T-cell (primary cell): ENCODE results near the gene SH2D3C. TPM values are rescaled to one million over a fixed set of nuclear protein-coding genes. Genes with fewer than 3 reads are reported as not detected.

ENCODE experiments used
- ATAC-seq, 4 experiments: fragments of 200-7000 bp in 3 of 4; fragments of 150-1000 bp in 1 of 4; cut with Tn5 transposase; replicated peaks in 1 of 4; 1 replicate in 3 of 4; 2 replicates in 1 of 4; pipeline ENCODE4 v1.10.0; 2021; ENCODE audit warnings: moderate library complexity in 3 of 4, mild to moderate bottlenecking in 2 of 4, moderate number of reproducible peaks in 1 of 4
- CTCF ChIA-PET, 2 donors: fragments of 300-600 bp; sonication (Branson Sonifier 250); formaldehyde crosslinking; loops; one replicate each; lab custom pipeline; 2022; ENCODE audit warnings: antibody characterized with exemption in 2 of 2; lab: Charles Lee
- POLR2A ChIA-PET, 2 donors: fragments of 300-600 bp; sonication (Branson Sonifier 250); formaldehyde crosslinking; loops; one replicate each; lab custom pipeline; 2022; ENCODE audit warnings: antibody characterized with exemption in 2 of 2; lab: Charles Lee
- DNase-seq, 35 experiments: peaks; one replicate each; pipeline versions ENCODE4 v3.0.0 to v3.0.0-alpha.2; 2013 to 2023
- H3K27ac ChIP-seq: one replicate; pipeline ENCODE4 v1.5.1; 2013; ENCODE audit warnings: low read length
- H3K27me3 ChIP-seq, 2 experiments: replicated peaks in 1 of 2; 1 replicate in 1 of 2; 2 replicates in 1 of 2; pipeline versions ENCODE4 v1.6.1 to v1.7.0; 2013; ENCODE audit warnings: low read length in 1 of 2, mixed read lengths in 1 of 2; ENCODE audit not compliant: control insufficient read depth in 2 of 2, insufficient read depth in 2 of 2; ENCODE audit errors: extremely low read depth in 1 of 2
- H3K36me3 ChIP-seq, 2 donors: 1 replicate in 1 of 2; 2 replicates in 1 of 2; pipeline versions ENCODE4 v1.6.1 to v1.7.0; 2013; ENCODE audit warnings: low read length in 1 of 2; ENCODE audit not compliant: control insufficient read depth in 2 of 2, insufficient read depth in 1 of 2; ENCODE audit errors: extremely low read depth in 1 of 2
- H3K4me1 ChIP-seq, 2 experiments: 1 replicate in 1 of 2; 2 replicates in 1 of 2; pipeline versions ENCODE4 v1.6.1 to v1.7.0; 2013; ENCODE audit warnings: low read length in 2 of 2, mixed read lengths in 1 of 2; ENCODE audit not compliant: insufficient read depth in 2 of 2, control insufficient read depth in 1 of 2; ENCODE audit errors: extremely low read depth in 1 of 2
- H3K4me3 ChIP-seq, 2 donors: 1 replicate in 1 of 2; 2 replicates in 1 of 2; pipeline versions ENCODE4 v1.5.1 to v1.7.0; 2013; ENCODE audit warnings: mild to moderate bottlenecking in 2 of 2, low read length in 1 of 2, moderate library complexity in 1 of 2; ENCODE audit not compliant: control insufficient read depth in 1 of 2; ENCODE audit errors: extremely low read depth in 1 of 2
- H3K9me3 ChIP-seq: 2 replicates; pipeline ENCODE4 v1.7.0; 2013
- H3K27ac Mint-ChIP-seq, 2 donors: one replicate each; pipeline ENCODE4 v1.8.0; 2020 to 2021; ENCODE audit warnings: mild to moderate bottlenecking in 2 of 2, mixed read lengths in 2 of 2
- H3K27me3 Mint-ChIP-seq, 2 donors: one replicate each; pipeline ENCODE4 v1.8.0; 2021 to 2022; ENCODE audit warnings: mixed read lengths in 2 of 2
- H3K36me3 Mint-ChIP-seq: one replicate; pipeline ENCODE4 v1.8.0; 2021; ENCODE audit warnings: mixed read lengths
- H3K4me1 Mint-ChIP-seq, 3 donors: one replicate each; pipeline ENCODE4 v1.8.0; 2020 to 2022; ENCODE audit warnings: mixed read lengths in 3 of 3, mild to moderate bottlenecking in 1 of 3
- H3K4me3 Mint-ChIP-seq, 3 donors: one replicate each; pipeline ENCODE4 v1.8.0; 2020 to 2022; ENCODE audit warnings: mild to moderate bottlenecking in 3 of 3, mixed read lengths in 3 of 3, moderate library complexity in 3 of 3
- H3K9me3 Mint-ChIP-seq, 3 donors: one replicate each; pipeline ENCODE4 v1.8.0; 2020 to 2022; ENCODE audit warnings: mixed read lengths in 3 of 3
- WGBS: methylation state at CpG from one replicate; pipeline ENCODE4 v1.1.5; 2013; ENCODE audit warnings: missing lambda C conversion rate; ENCODE audit not compliant: insufficient coverage; 5-methylcytosine and 5-hydroxymethylcytosine counted together
- total RNA-seq, 35 experiments: library from RNA in 6 of 35; stranded (reverse) in 6 of 35; fragments of 120-200 nt in 1 of 35; gene quantifications; one replicate each; pipeline versions ENCODE4 v1.2.1 to v1.2.4 and lab custom pipeline; 2013 to 2026

The SH2D3C gene
- total RNA-seq, 5 donors from 2014 or later (not counting 1 experiment from before 2014, with no cell fraction given): 31.6 to 48.7 (median 47.7) TPM

DNA sequence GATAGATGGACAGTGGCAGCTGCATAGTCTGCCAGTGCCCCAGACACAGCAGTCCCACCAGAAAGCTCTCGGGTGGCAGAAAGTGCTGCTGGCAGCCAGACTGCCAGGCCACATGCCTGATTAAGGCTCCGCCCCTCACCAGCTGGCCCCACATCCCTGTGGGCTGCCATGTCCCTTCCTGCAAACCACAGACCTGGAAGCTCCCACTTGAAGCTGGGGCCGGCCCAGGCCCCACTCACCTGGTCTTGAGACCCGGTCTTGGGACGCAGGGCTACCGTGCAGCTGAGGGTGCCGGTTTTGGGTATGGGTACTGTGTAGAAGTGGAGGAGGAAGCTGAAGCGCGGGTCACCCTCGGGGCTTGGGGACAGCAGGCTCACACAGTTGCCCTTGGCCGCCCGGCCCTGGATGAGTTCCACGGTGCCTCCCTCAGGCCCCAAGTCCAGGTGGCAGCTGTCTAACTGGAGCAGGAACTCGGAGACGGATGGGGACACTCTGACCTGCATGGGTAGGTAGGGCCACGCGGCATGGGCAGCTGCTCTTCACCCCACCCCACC, 39.5 kb upstream of the SH2D3C start:
- Histone ChIP-seq H3K4me3 (no peak overlapping the region), H3K36me3 (peaks cover 33 to 41% of the 10 kb centered on the region in 2 donors), H3K4me1 (no peaks in the 10 kb centered on the region), H3K27ac (no peak overlapping the region), H3K27me3 (no peaks in the 10 kb centered on the region), H3K9me3 (no peaks in the 10 kb centered on the region)
- ATAC-seq (peak in 1 of 4 experiments; percentile 25), DNase-seq (no peak)
- peaks cover 15% of the 10 kb centered on the region for H3K36me3 Mint-ChIP-seq
- no peaks in the 10 kb centered on the region for H3K27me3 Mint-ChIP-seq
- CTCF ChIA-PET: no interaction called here
- no peak overlapping the region for H3K4me3 Mint-ChIP-seq
- no peaks in the 10 kb centered on the region for H3K9me3 Mint-ChIP-seq
- H3K4me1 Mint-ChIP-seq: no peaks in the 10 kb centered on the region
- peak overlapping the region; percentile 23 to 36 for H3K27ac Mint-ChIP-seq
- POLR2A ChIA-PET: no interaction called here
- whole genome bisulfite sequencing: 93% methylated on average over 15 of the region's 17 CpGs

GRCh38 chr9:127816728-127817127, 38.3 kb upstream of the SH2D3C start:
- Histone ChIP-seq H3K9me3 (no peaks in the 10 kb centered on the region), H3K4me1 (no peaks in the 10 kb centered on the region), H3K27me3 (no peaks in the 10 kb centered on the region), H3K4me3 (no peak overlapping the region), H3K27ac (no peak overlapping the region), H3K36me3 (peaks cover 40 to 52% of the 10 kb centered on the region in 2 donors)
- 97% methylated on average over 6 of the region's 8 CpGs for WGBS
- CTCF ChIA-PET: no interaction called here
- ATAC-seq (no peak), DNase-seq (no peak)
- peaks cover 22% of the 10 kb centered on the region for H3K36me3 Mint-ChIP-seq
- POLR2A ChIA-PET: no interaction called here
- H3K9me3 Mint-ChIP-seq: no peaks in the 10 kb centered on the region
- no peak overlapping the region for H3K4me3 Mint-ChIP-seq
- H3K4me1 Mint-ChIP-seq: no peaks in the 10 kb centered on the region
- H3K27me3 Mint-ChIP-seq: no peaks in the 10 kb centered on the region
- peak overlapping the region in 1 of 2 donors; percentile 64 for H3K27ac Mint-ChIP-seq

- CTCF ChIA-PET: no interaction called here
- no peaks in the 10 kb centered on the region for H3K4me1 ChIP-seq
Measured at GRCh38 chr9:127816362-127816725, 37.9 kb upstream of the SH2D3C start.

GRCh38 chr9:127815512-127816361, 37.3 kb upstream of the SH2D3C start:
- no peaks in the 10 kb centered on the region for H3K4me1 ChIP-seq
- DNase-seq (no peak), ATAC-seq (no peak)
- WGBS: 95% methylated on average over 24 of the region's 33 CpGs
- no peak overlapping the region for H3K4me3 ChIP-seq
- Mint-ChIP-seq H3K4me1 (no peaks in the 10 kb centered on the region), H3K4me3 (no peak overlapping the region), H3K27me3 (no peaks in the 10 kb centered on the region), H3K27ac (no peak overlapping the region), H3K36me3 (peaks cover 23% of the 10 kb centered on the region), H3K9me3 (no peaks in the 10 kb centered on the region)
- ChIA-PET POLR2A (no interaction called here), CTCF (no interaction called here)
- peaks cover 40 to 58% of the 10 kb centered on the region in 2 donors for H3K36me3 ChIP-seq
- no peaks in the 10 kb centered on the region for H3K27me3 ChIP-seq
- no peaks in the 10 kb centered on the region for H3K9me3 ChIP-seq
- H3K27ac ChIP-seq: no peak overlapping the region

More at GRCh38 chr9:127816362-127816725, 37.9 kb upstream of the SH2D3C start:
- no peak overlapping the region for H3K4me3 ChIP-seq
- no peaks in the 10 kb centered on the region for H3K27me3 ChIP-seq
- peaks cover 40 to 55% of the 10 kb centered on the region in 2 donors for H3K36me3 ChIP-seq
- no peak for ATAC-seq
- no peaks in the 10 kb centered on the region for H3K27me3 Mint-ChIP-seq
- DNase-seq: no peak
- no peak overlapping the region for H3K27ac Mint-ChIP-seq
- no peaks in the 10 kb centered on the region for H3K9me3 Mint-ChIP-seq
- no peaks in the 10 kb centered on the region for H3K4me1 Mint-ChIP-seq
- no peaks in the 10 kb centered on the region for H3K9me3 ChIP-seq
- POLR2A ChIA-PET: no interaction called here
- no CpG with 5 or more reads among the region's 3 CpGs for WGBS
- H3K27ac ChIP-seq: no peak overlapping the region
- H3K36me3 Mint-ChIP-seq: peaks cover 23% of the 10 kb centered on the region
- H3K4me3 Mint-ChIP-seq: no peak overlapping the region

DNA sequence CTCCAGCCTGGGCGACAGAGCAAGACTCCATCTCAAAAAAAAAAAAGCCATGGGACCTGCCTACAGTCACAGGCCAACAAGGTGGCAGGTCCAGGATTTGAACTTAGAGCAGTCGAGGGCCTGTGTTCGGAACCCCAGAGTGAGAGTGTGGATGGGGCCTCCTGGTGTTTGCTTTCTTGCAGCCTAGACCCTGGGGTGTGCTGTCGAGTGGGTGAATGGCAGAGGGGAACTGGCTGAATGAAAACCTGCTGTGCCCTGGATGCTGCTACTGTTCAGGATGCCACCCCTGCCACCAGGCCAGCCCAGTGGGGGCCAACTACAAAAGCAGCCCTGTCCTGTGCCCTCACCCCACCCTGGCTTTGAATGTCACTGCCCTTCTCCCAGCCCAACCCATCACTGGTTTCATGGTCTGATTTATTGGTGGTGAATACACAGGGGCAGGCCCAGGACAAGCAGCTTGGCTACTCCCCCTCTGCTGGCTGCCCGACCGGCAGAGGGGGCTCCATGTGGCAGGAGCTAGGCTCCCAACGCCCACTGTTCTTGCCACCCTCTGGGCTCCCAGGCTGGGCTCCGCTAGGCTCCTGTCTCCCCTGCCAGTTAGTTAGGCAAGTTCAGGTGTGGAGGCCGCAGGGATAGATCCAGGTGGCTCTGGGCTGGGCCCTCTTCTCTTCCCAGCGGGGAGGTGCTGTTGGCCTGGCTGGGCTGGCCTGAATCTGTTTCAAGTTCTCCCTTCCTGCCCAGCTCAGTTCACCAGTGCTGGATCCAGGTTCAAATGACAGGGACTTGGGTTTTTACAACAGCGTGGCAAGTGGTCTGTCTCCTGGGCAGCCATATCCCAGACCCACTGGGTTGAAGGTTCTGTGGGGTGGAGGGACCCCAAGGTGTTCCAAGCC, 36.4 kb upstream of the SH2D3C start:
- Mint-ChIP-seq H3K36me3 (peaks cover 27% of the 10 kb centered on the region), H3K4me3 (no peak overlapping the region), H3K4me1 (no peaks in the 10 kb centered on the region), H3K27ac (no peak overlapping the region), H3K27me3 (no peaks in the 10 kb centered on the region), H3K9me3 (no peaks in the 10 kb centered on the region)
- Histone ChIP-seq H3K27ac (no peak overlapping the region), H3K4me3 (no peak overlapping the region), H3K36me3 (peaks cover 40 to 66% of the 10 kb centered on the region in 2 donors), H3K27me3 (no peaks in the 10 kb centered on the region), H3K4me1 (no peaks in the 10 kb centered on the region), H3K9me3 (no peaks in the 10 kb centered on the region)
- CTCF ChIA-PET: no interaction called here
- WGBS: 99% methylated on average over 9 of the region's 11 CpGs
- POLR2A ChIA-PET: no interaction called here
- DNase-seq: no peak
- no peak for ATAC-seq

DNA sequence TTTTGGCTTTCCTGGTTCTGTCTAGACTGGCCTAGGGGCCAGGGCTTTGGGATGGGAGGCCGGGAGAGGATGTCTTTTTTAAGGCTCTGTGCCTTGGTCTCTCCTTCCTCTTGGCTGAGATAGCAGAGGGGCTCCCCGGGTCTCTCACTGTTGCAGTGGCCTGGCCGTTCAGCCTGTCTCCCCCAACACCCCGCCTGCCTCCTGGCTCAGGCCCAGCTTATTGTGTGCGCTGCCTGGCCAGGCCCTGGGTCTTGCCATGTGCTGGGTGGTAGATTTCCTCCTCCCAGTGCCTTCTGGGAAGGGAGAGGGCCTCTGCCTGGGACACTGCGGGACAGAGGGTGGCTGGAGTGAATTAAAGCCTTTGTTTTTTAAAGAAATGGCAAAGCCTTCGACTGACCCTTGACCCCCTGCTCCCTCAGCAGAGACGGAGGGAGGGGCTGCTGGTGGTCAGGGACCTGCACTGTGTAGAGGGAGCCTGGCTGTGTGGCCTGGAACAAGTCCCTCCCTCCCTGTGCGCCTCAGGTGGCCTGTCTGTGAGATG, 35.3 kb upstream of the SH2D3C start:
- Mint-ChIP-seq H3K4me3 (no peak overlapping the region), H3K27me3 (no peaks in the 10 kb centered on the region), H3K4me1 (no peaks in the 10 kb centered on the region), H3K36me3 (peaks cover 29% of the 10 kb centered on the region), H3K27ac (no peak overlapping the region), H3K9me3 (no peaks in the 10 kb centered on the region)
- no peaks in the 10 kb centered on the region for H3K27me3 ChIP-seq
- no peaks in the 10 kb centered on the region for H3K9me3 ChIP-seq
- no peaks in the 10 kb centered on the region for H3K4me1 ChIP-seq
- DNase-seq (no peak), ATAC-seq (no peak)
- H3K4me3 ChIP-seq: no peak overlapping the region
- ChIA-PET POLR2A (no interaction called here), CTCF (no interaction called here)
- H3K27ac ChIP-seq: no peak overlapping the region
- H3K36me3 ChIP-seq: peaks cover 39 to 69% of the 10 kb centered on the region in 2 donors
- whole genome bisulfite sequencing: 96% methylated on average over 3 of the region's 9 CpGs
